IMR-90 (cell line): Measurements from ENCODE around the gene RPUSD2. TPM values are rescaled to one million over a fixed set of nuclear protein-coding genes. Genes with fewer than 3 reads are reported as not detected.
A peak's percentile ranks its signal among the peaks of the same experiment; 100 is the strongest.

Source experiments
- ATAC-seq: fragments of 200-7000 bp; cut with Tn5 transposase; 2 replicates; pipeline ENCODE4 v1.9.1; 2020; ENCODE audit warnings: low read depth, mild to moderate bottlenecking, moderate library complexity
- BruUV-seq: library from RNA; stranded (reverse); fragments of 400-500 nt; replicated peaks from 2 replicates; lab custom pipeline; 2021; lab: Mats Ljungman, UMichigan
- CTCF ChIA-PET: fragments of 300-600 bp; formaldehyde crosslinking; extraction: SDS; loops from one replicate; lab custom pipeline; 2021; ENCODE audit warnings: antibody characterized with exemption; lab: Yijun Ruan, JAX
- POLR2A ChIA-PET: fragments of 300-600 bp; sonication (Branson Sonifier 250); formaldehyde crosslinking; loops from one replicate; lab custom pipeline; 2022; ENCODE audit warnings: antibody characterized with exemption; ENCODE audit not compliant: unreplicated experiment; lab: Charles Lee
- DNase-seq: peaks from one replicate; pipeline ENCODE4 v3.0.0; 2013
- H2AFZ ChIP-seq: replicated peaks from 2 replicates; pipeline ENCODE3; 2013; ENCODE audit warnings: low read length, mild to moderate bottlenecking; ENCODE audit not compliant: poor library complexity
- H2AK5ac ChIP-seq: 2 replicates; pipeline ENCODE4 v1.6.1; 2013; ENCODE audit warnings: low read depth, low read length, inconsistent platforms
- H2AK9ac ChIP-seq: replicated peaks from 2 replicates; pipeline ENCODE3; 2013; ENCODE audit warnings: mild to moderate bottlenecking, low read depth, low read length, moderate library complexity; ENCODE audit not compliant: poor library complexity
- H2BK120ac ChIP-seq: 2 replicates; pipeline ENCODE4 v1.6.1; 2013; ENCODE audit warnings: low read depth, low read length, inconsistent platforms
- H2BK15ac ChIP-seq: 3 replicates; pipeline ENCODE4 v1.6.1; 2013; ENCODE audit warnings: low read depth, low read length, inconsistent platforms
- H2BK20ac ChIP-seq: 2 replicates; pipeline ENCODE4 v1.6.1; 2013; ENCODE audit warnings: low read depth, mild to moderate bottlenecking, inconsistent platforms, low read length, moderate library complexity
- H2BK5ac ChIP-seq: 2 replicates; pipeline ENCODE4 v1.6.1; 2013; ENCODE audit warnings: mild to moderate bottlenecking, low read depth, low read length, inconsistent platforms; ENCODE audit not compliant: poor library complexity, severe bottlenecking
- H3K14ac ChIP-seq: replicated peaks from 2 replicates; pipeline ENCODE4 v1.6.1; 2013; ENCODE audit warnings: low read depth, low read length, inconsistent platforms
- H3K18ac ChIP-seq: 2 replicates; pipeline ENCODE4 v1.6.1; 2013; ENCODE audit warnings: low read depth, low read length, control low read depth
- H3K23ac ChIP-seq: 2 replicates; pipeline ENCODE4 v1.6.1; 2013; ENCODE audit warnings: low read depth, low read length, inconsistent platforms
- H3K27ac ChIP-seq: 2 replicates; pipeline ENCODE4 v1.5.1; 2013; ENCODE audit warnings: mild to moderate bottlenecking, control low read depth, low read length; ENCODE audit not compliant: insufficient read depth
- H3K27me3 ChIP-seq: 2 replicates; pipeline ENCODE4 v1.6.1; 2013; ENCODE audit warnings: low read length; ENCODE audit not compliant: control insufficient read depth, insufficient read depth
- H3K36me3 ChIP-seq: 2 replicates; pipeline ENCODE4 v1.6.1; 2013; ENCODE audit warnings: low read length, mixed read lengths; ENCODE audit not compliant: control insufficient read depth, insufficient read depth
- H3K4ac ChIP-seq: 2 replicates; pipeline ENCODE4 v1.6.1; 2013; ENCODE audit warnings: low read depth, low read length, inconsistent platforms
- H3K4me1 ChIP-seq: 2 replicates; pipeline ENCODE4 v1.6.1; 2013; ENCODE audit warnings: low read length, mixed read lengths; ENCODE audit not compliant: control insufficient read depth, insufficient read depth
- H3K4me2 ChIP-seq: 2 replicates; pipeline ENCODE4 v1.6.1; 2013; ENCODE audit warnings: low read depth, mild to moderate bottlenecking, control low read depth, low read length, moderate library complexity
- H3K4me3 ChIP-seq: 2 replicates; pipeline ENCODE4 v1.5.1; 2013; ENCODE audit warnings: low read depth, mild to moderate bottlenecking, control low read depth, low read length, moderate library complexity; ENCODE audit not compliant: insufficient read depth
- H3K56ac ChIP-seq: 2 replicates; pipeline ENCODE4 v1.6.1; 2013; ENCODE audit warnings: low read length, inconsistent platforms; ENCODE audit not compliant: insufficient read depth; ENCODE audit errors: extremely low read depth
- H3K79me1 ChIP-seq, 2 experiments: 2 replicates each; pipeline ENCODE4 v1.6.1; 2013; ENCODE audit warnings: low read length in 2 of 2, inconsistent platforms in 1 of 2, low read depth in 1 of 2
- H3K9ac ChIP-seq: 2 replicates; pipeline ENCODE4 v1.6.1; 2013; ENCODE audit warnings: low read depth, low read length, control low read depth
- H3K9me1 ChIP-seq: 2 replicates; pipeline ENCODE4 v1.6.1; 2013; ENCODE audit warnings: low read length, inconsistent platforms; ENCODE audit not compliant: insufficient read depth
- H3K9me3 ChIP-seq: 2 replicates; pipeline ENCODE4 v1.6.1; 2013; ENCODE audit warnings: low read length; ENCODE audit not compliant: control insufficient read depth, insufficient read depth
- H4K20me1 ChIP-seq: 2 replicates; pipeline ENCODE4 v1.6.1; 2013; ENCODE audit warnings: low read length, inconsistent platforms; ENCODE audit not compliant: insufficient read depth
- H4K5ac ChIP-seq: 2 replicates; pipeline ENCODE4 v1.6.1; 2013; ENCODE audit warnings: mild to moderate bottlenecking, low read depth, low read length, control low read depth
- H4K8ac ChIP-seq, 2 experiments: 2 replicates each; pipeline ENCODE4 v1.6.1; 2013; ENCODE audit warnings: low read depth in 2 of 2, low read length in 2 of 2, control low read depth in 1 of 2, inconsistent platforms in 1 of 2
- H4K91ac ChIP-seq: 2 replicates; pipeline ENCODE4 v1.6.1; 2013; ENCODE audit warnings: low read depth, low read length, inconsistent platforms; ENCODE audit not compliant: insufficient read depth
- CHD1 ChIP-seq: IDR thresholded peaks from 2 replicates; pipeline ENCODE4 v1.6.1; 2012; ENCODE audit warnings: low read depth, low read length, improper control_type of control experiment
- NFE2L2 ChIP-seq: fragments of 150-350 bp; IDR thresholded peaks from 2 replicates; pipeline ENCODE4 v1.6.1; 2016; ENCODE audit warnings: low read depth, mild to moderate bottlenecking, low read length
- RFX5 ChIP-seq: IDR thresholded peaks from 2 replicates; pipeline ENCODE4 v1.8.0; 2012; ENCODE audit warnings: low read depth, mild to moderate bottlenecking, low read length, moderate library complexity
- SMC3 ChIP-seq: fragments of 150-350 bp; IDR thresholded peaks from 2 replicates; pipeline ENCODE4 v1.6.1; 2016; ENCODE audit warnings: low read depth, mild to moderate bottlenecking, antibody characterized with exemption, low read length, moderate library complexity
- WGBS, 2 experiments: methylation state at CpG; one replicate each; pipeline versions ENCODE4 v1.1.5 to v1.1.7; 2013; ENCODE audit warnings: missing lambda C conversion rate in 2 of 2; ENCODE audit not compliant: insufficient read length in 1 of 2; ENCODE audit errors: extremely low coverage in 2 of 2; 5-methylcytosine and 5-hydroxymethylcytosine counted together
- dilution Hi-C: fragments of 300-500 bp; cut with HindIII; formaldehyde crosslinking; loops from one replicate; pipeline ENCODE4 v1.14.3; 2018; ENCODE audit warnings: low sequenced_read_pairs; ENCODE audit not compliant: unreplicated experiment
- in situ Hi-C: fragments of 300-500 bp; cut with MboI; formaldehyde crosslinking; loops from 3 replicates; pipeline ENCODE4 v1.14.3; 2019; ENCODE audit warnings: low sequenced_read_pairs, inconsistent platforms, mixed read lengths
- intact Hi-C: fragments of 100-400 bp; cut with micrococcal nuclease; formaldehyde crosslinking; loops from 2 replicates; pipeline ENCODE4 v1.10.0; 2022
- polyA plus RNA-seq, 3 experiments: library from polyadenylated mRNA; depleted of rRNA; stranded (reverse); fragments of >200 nt; gene quantifications; 2 replicates each; pipeline ENCODE4 v1.2.3, GENCODE V29; 2012; ENCODE audit warnings: low replicate concordance in 1 of 3
- total RNA-seq: library from RNA; depleted of rRNA; stranded (reverse); fragments of >200 nt; gene quantifications from 2 replicates; pipeline ENCODE4 v1.2.3, GENCODE V29; 2012

RPUSD2 gene
- total and polyA plus RNA-seq, 2 of the 4 experiments (the other 2 are of a cell fraction), result 7.4 to 13.4 TPM

GRCh38 chr15:40597024-40597423 is 27.9 kb downstream of the RPUSD2 start:
- peak overlapping the region; percentile 53; the same call in 1 of the 2 replicates for H4K5ac ChIP-seq
- peak overlapping the region; percentile 61; the same call in 1 of the 2 replicates for H3K23ac ChIP-seq
- intact Hi-C loops, result no loop called here
- no peak overlapping the region for H2BK20ac ChIP-seq
- H2AK5ac ChIP-seq, result no peak overlapping the region
- TF ChIP-seq SMC3 (no peak), NFE2L2 (no peak), RFX5 (no peak), CHD1 (no peak)
- H3K79me1 ChIP-seq, result peaks cover 15 to 42% of the 10 kb centered on the region in 2 experiments
- H4K91ac ChIP-seq, result no peak overlapping the region
- H2AK9ac ChIP-seq, result no peak overlapping the region
- no peak overlapping the region for H3K4me2 ChIP-seq
- DNase-seq (no peak), ATAC-seq (no peak)
- H3K18ac ChIP-seq, result no peak overlapping the region
- no peak overlapping the region for H3K4ac ChIP-seq
- dilution Hi-C loops, result no loop called here
- H4K20me1 ChIP-seq, result no peaks in the 10 kb centered on the region
- BruUV-seq, result no TSS peak
- POLR2A ChIA-PET, result no interaction called here
- H3K4me1 ChIP-seq, result no peaks in the 10 kb centered on the region
- in situ Hi-C loops, result no loop called here
- no peaks in the 10 kb centered on the region for H3K9me1 ChIP-seq
- H3K14ac ChIP-seq, result no peak overlapping the region
- H3K4me3 ChIP-seq, result no peak overlapping the region
- no peaks in the 10 kb centered on the region for H3K27me3 ChIP-seq
- H3K36me3 ChIP-seq, result no peaks in the 10 kb centered on the region
- no peak overlapping the region for H2AFZ ChIP-seq
- no peak overlapping the region for H3K9ac ChIP-seq
- no peak overlapping the region for H2BK15ac ChIP-seq
- H3K9me3 ChIP-seq, result no peaks in the 10 kb centered on the region
- no peak overlapping the region for H2BK5ac ChIP-seq
- no peak overlapping the region for H3K56ac ChIP-seq
- no peak overlapping the region for H3K27ac ChIP-seq
- peak overlapping the region in 1 of 2 experiments; percentile 35; a peak in 1 of 4 replicates for H4K8ac ChIP-seq
- no peak overlapping the region for H2BK120ac ChIP-seq
- no CpG with 5 or more reads among the region's 2 CpGs for WGBS, 2 experiments
- CTCF ChIA-PET, result interaction anchor here (0.7 kb wide), 1 partner anchor 33 kb away, joined by 3 read pairs; no protein-coding TSS in a partner anchor
